H1 (cell line): ENCODE data around the gene PLD3. TPM values are rescaled to one million over a fixed set of nuclear protein-coding genes. Genes with fewer than 3 reads are reported as not detected.

Experiments
- CTCF ChIA-PET: fragments of 300-600 bp; sonication (Branson Sonifier 250); formaldehyde crosslinking; loops from one replicate; lab custom pipeline; 2021; ENCODE audit not compliant: partially characterized antibody; lab: Charles Lee
- POLR2A ChIA-PET: fragments of 300-600 bp; sonication (Branson Sonifier 250); formaldehyde crosslinking; loops from one replicate; lab custom pipeline; 2021; ENCODE audit warnings: inconsistent platforms; ENCODE audit not compliant: partially characterized antibody; lab: Charles Lee
- DNase-seq, 2 experiments: peaks; one replicate each; pipeline versions ENCODE4 v3.0.0 to v3.0.0-alpha.2; 2010 to 2022; ENCODE audit warnings: low spot score in 2 of 2, low read depth in 1 of 2, mixed read lengths in 1 of 2
- FAIRE-seq: peaks from 2 replicates; lab custom pipeline; 2011; peaks lifted over from hg19 to GRCh38; lab: Jason Lieb, UNC
- H2AFZ ChIP-seq: 2 replicates; pipeline ENCODE4 v1.8.1; 2012; ENCODE audit warnings: low read length, inconsistent platforms
- H2AK5ac ChIP-seq: 2 replicates; pipeline ENCODE4 v1.6.1; 2013; ENCODE audit warnings: low read depth, low read length
- H2BK120ac ChIP-seq: replicated peaks from 2 replicates; pipeline ENCODE3; 2013; ENCODE audit warnings: low read depth, low read length, inconsistent platforms
- H2BK12ac ChIP-seq: 2 replicates; pipeline ENCODE4 v1.6.1; 2013; ENCODE audit warnings: low read depth, low read length
- H2BK15ac ChIP-seq: 2 replicates; pipeline ENCODE4 v1.6.1; 2013; ENCODE audit warnings: low read length
- H2BK20ac ChIP-seq: 2 replicates; pipeline ENCODE4 v1.6.1; 2013; ENCODE audit warnings: low read length
- H2BK5ac ChIP-seq: 2 replicates; pipeline ENCODE4 v1.6.1; 2013; ENCODE audit warnings: low read depth, low read length
- H3K14ac ChIP-seq: 2 replicates; pipeline ENCODE4 v1.6.1; 2013; ENCODE audit warnings: inconsistent platforms; ENCODE audit not compliant: insufficient read length
- H3K18ac ChIP-seq: 2 replicates; pipeline ENCODE4 v1.6.1; 2013; ENCODE audit warnings: low read length; ENCODE audit errors: extremely low read depth
- H3K23ac ChIP-seq: 2 replicates; pipeline ENCODE4 v1.6.1; 2013; ENCODE audit warnings: inconsistent platforms; ENCODE audit not compliant: insufficient read length
- H3K23me2 ChIP-seq: 2 replicates; pipeline ENCODE4 v1.6.1; 2013; ENCODE audit warnings: low read depth, low read length
- H3K27ac ChIP-seq: 2 replicates; pipeline ENCODE4 v1.6.1; 2011; ENCODE audit warnings: low read depth, low read length, inconsistent platforms
- H3K27me3 ChIP-seq, 4 experiments: replicated peaks in 1 of 4; 1 replicate in 1 of 4; 2 replicates in 3 of 4; pipeline versions ENCODE4 v1.6.1 to v1.8.1; 2011 to 2013; ENCODE audit warnings: low read length in 3 of 4, mild to moderate bottlenecking in 3 of 4, inconsistent platforms in 2 of 4, mixed read lengths in 2 of 4, moderate library complexity in 1 of 4; ENCODE audit not compliant: control insufficient read depth in 3 of 4, insufficient read depth in 3 of 4; ENCODE audit errors: extremely low read depth in 1 of 4
- H3K36me3 ChIP-seq, 4 experiments: 2 replicates each; pipeline versions ENCODE4 v1.6.1 to v1.8.1; 2011 to 2013; ENCODE audit warnings: mild to moderate bottlenecking in 4 of 4, low read length in 3 of 4, moderate library complexity in 2 of 4, control low read depth in 1 of 4, inconsistent platforms in 1 of 4; ENCODE audit not compliant: insufficient read depth in 4 of 4, control insufficient read depth in 2 of 4
- H3K4ac ChIP-seq: replicated peaks from 2 replicates; pipeline ENCODE3; 2013; ENCODE audit warnings: low read length, low read depth, mixed read lengths, inconsistent platforms; ENCODE audit not compliant: insufficient read length
- H3K4me1 ChIP-seq, 4 experiments: replicated peaks in 1 of 4; 1 replicate in 1 of 4; 2 replicates in 3 of 4; pipeline versions ENCODE4 v1.6.1 to v1.8.1; 2011 to 2013; ENCODE audit warnings: low read length in 3 of 4, inconsistent platforms in 2 of 4, mixed read lengths in 1 of 4; ENCODE audit not compliant: insufficient read depth in 4 of 4, control insufficient read depth in 3 of 4
- H3K4me2 ChIP-seq, 2 experiments: 2 replicates each; pipeline versions ENCODE4 v1.6.1 to v1.8.1; 2011 to 2013; ENCODE audit warnings: low read depth in 2 of 2, low read length in 2 of 2, control low read depth in 1 of 2, inconsistent platforms in 1 of 2, mild to moderate bottlenecking in 1 of 2; ENCODE audit not compliant: insufficient read depth in 1 of 2
- H3K4me3 ChIP-seq, 4 experiments: fragments of 200-600, 300-600 bp in 1 of 4; sonication (generic), shearing (Covaris generic), sonication (Bioruptor Twin) in 1 of 4; 2 replicates each; pipeline versions ENCODE4 v1.5.1 to v1.8.1; 2011 to 2016; ENCODE audit warnings: low read length in 4 of 4, low read depth in 3 of 4, control low read depth in 2 of 4, inconsistent platforms in 2 of 4, mild to moderate bottlenecking in 2 of 4, mixed read lengths in 1 of 4, moderate library complexity in 1 of 4; ENCODE audit not compliant: insufficient read depth in 2 of 4; ENCODE audit errors: extremely low read depth in 1 of 4
- H3K56ac ChIP-seq: replicated peaks from 2 replicates; pipeline ENCODE3; 2013; ENCODE audit warnings: low read depth, mild to moderate bottlenecking, mixed read lengths, low read length, inconsistent platforms; ENCODE audit not compliant: insufficient read length
- H3K79me1 ChIP-seq: 2 replicates; pipeline ENCODE4 v1.6.1; 2013; ENCODE audit warnings: low read depth, low read length, control low read depth
- H3K79me2 ChIP-seq, 2 experiments: 2 replicates each; pipeline versions ENCODE4 v1.6.1 to v1.8.1; 2012 to 2013; ENCODE audit warnings: low read length in 2 of 2, mild to moderate bottlenecking in 2 of 2, inconsistent platforms in 1 of 2; ENCODE audit not compliant: insufficient read depth in 2 of 2, control insufficient read depth in 1 of 2
- H3K9ac ChIP-seq, 4 experiments: replicated peaks in 1 of 4; 1 replicate in 1 of 4; 2 replicates in 3 of 4; pipeline versions ENCODE4 v1.6.1 to v1.8.1; 2011 to 2013; ENCODE audit warnings: low read depth in 3 of 4, low read length in 3 of 4, control low read depth in 2 of 4, mild to moderate bottlenecking in 2 of 4, moderate library complexity in 2 of 4, inconsistent platforms in 1 of 4; ENCODE audit errors: extremely low read depth in 1 of 4
- H3K9me3 ChIP-seq, 2 experiments: 2 replicates each; pipeline versions ENCODE4 v1.6.1 to v1.8.1; 2012 to 2013; ENCODE audit warnings: mild to moderate bottlenecking in 2 of 2, moderate library complexity in 2 of 2, control low read depth in 1 of 2, inconsistent platforms in 1 of 2, low read depth in 1 of 2, low read length in 1 of 2, mixed read lengths in 1 of 2; ENCODE audit not compliant: insufficient read depth in 2 of 2
- H4K20me1 ChIP-seq, 2 experiments: replicated peaks in 1 of 2; 2 replicates each; pipeline versions ENCODE3 to v1.8.1; 2011 to 2013; ENCODE audit warnings: inconsistent platforms in 2 of 2, low read length in 2 of 2, mild to moderate bottlenecking in 1 of 2; ENCODE audit not compliant: insufficient read depth in 2 of 2, control insufficient read depth in 1 of 2
- H4K5ac ChIP-seq: 2 replicates; pipeline ENCODE4 v1.6.1; 2013; ENCODE audit warnings: low read length, low read depth, mixed read lengths, inconsistent platforms; ENCODE audit not compliant: insufficient read length
- H4K8ac ChIP-seq: 2 replicates; pipeline ENCODE4 v1.8.0; 2013; ENCODE audit warnings: mild to moderate bottlenecking, moderate library complexity, low read length, inconsistent platforms; ENCODE audit not compliant: insufficient read depth; ENCODE audit errors: extremely low read depth
- H4K91ac ChIP-seq: replicated peaks from 2 replicates; pipeline ENCODE3; 2013; ENCODE audit warnings: low read length, mixed read lengths, inconsistent platforms; ENCODE audit not compliant: insufficient read length
- KDM4A ChIP-seq: IDR thresholded peaks from one replicate; pipeline ENCODE4 v1.7.1; 2012; ENCODE audit warnings: low read depth, mild to moderate bottlenecking, moderate library complexity, low read length, inconsistent platforms; ENCODE audit not compliant: severe bottlenecking
- SIRT6 ChIP-seq: IDR thresholded peaks from one replicate; pipeline ENCODE4 v1.7.1; 2012; ENCODE audit warnings: low read length, inconsistent platforms
- ZNF274 ChIP-seq: IDR thresholded peaks from 2 replicates; pipeline ENCODE4 v1.7.0; 2012; ENCODE audit warnings: low read length, borderline replicate concordance; ENCODE audit errors: extremely low read depth
- WGBS, 2 experiments: shearing (Covaris generic) in 1 of 2; methylation state at CpG; one replicate each; pipeline versions ENCODE4 v1.1.6 to v1.1.7; 2013 to 2015; ENCODE audit warnings: low lambda C conversion rate in 2 of 2, mixed read lengths in 2 of 2, inconsistent platforms in 1 of 2, low coverage in 1 of 2, missing lambda C conversion rate in 1 of 2; ENCODE audit not compliant: insufficient replicate concordance in 2 of 2, insufficient coverage in 1 of 2, insufficient read length in 1 of 2; ENCODE audit errors: extremely low coverage in 1 of 2, missing lambda C conversion rate in 1 of 2; 5-methylcytosine and 5-hydroxymethylcytosine counted together
- polyA plus RNA-seq, 7 experiments: library from polyadenylated mRNA; depleted of rRNA in 3 of 7; stranded (reverse) in 5 of 7; unstranded in 2 of 7; fragments of >200 nt in 5 of 7; fragments of 200-250 nt in 2 of 7; gene quantifications; 1 replicate in 5 of 7; 2 replicates in 1 of 7; 4 replicates in 1 of 7; pipeline versions ENCODE4 v1.2.1 to v1.2.3, GENCODE V29; 2011 to 2013; ENCODE audit warnings: missing spikeins in 2 of 7, mixed read lengths in 2 of 7
- total RNA-seq: library from RNA; stranded (reverse); fragmentation: NEBNext Ultra II Directional; extraction: Animal tissue kit (Norgen Biotek cat#: 25700); gene quantifications from 2 replicates; pipeline ENCODE4 v1.2.1, GENCODE V29; 2021
- TF ChIP-seq, protein P1 (sequence below), 3 experiments: IDR thresholded peaks; 1 replicate in 2 of 3; 2 replicates in 1 of 3; pipeline versions ENCODE4 v1.5.1 to v1.6.1; 2011; ENCODE audit warnings: low read length in 3 of 3, mild to moderate bottlenecking in 3 of 3, inconsistent platforms in 2 of 3, low read depth in 1 of 3, moderate library complexity in 1 of 3; ENCODE audit not compliant: insufficient read depth in 1 of 3; ENCODE audit errors: control extremely low read depth in 1 of 3

Gene PLD3
- total and polyA plus RNA-seq, 2 of the 8 experiments (the other 6 are each of a cell fraction or from before 2014, with no cell fraction given): 180 to 543 TPM

DNA sequence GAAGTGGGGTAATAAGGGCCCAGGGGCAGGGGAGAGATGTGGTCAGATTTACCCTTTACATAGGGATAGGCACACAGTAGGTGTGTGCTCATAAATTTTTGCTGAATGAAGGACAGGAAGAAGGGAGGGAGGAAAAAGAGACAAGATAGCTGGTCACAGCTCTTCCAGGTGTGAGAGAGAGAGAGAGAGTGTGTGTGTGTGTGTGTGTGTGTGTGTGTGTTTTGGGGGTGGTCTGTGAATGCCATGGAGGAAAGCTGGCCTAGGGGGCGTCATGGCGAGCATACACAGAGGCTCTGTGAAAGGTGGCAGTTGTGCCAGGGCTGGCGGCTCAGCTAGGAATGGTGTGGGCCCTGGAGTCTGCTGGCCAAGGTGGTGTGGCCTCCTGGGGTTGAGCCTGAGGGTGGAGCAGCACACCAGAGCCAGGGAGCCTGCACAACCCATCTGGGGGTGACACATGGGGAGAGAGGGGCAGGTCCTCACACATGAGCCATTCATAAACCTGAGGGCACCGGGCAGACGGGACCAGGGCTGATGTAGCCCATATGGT is 70.6 kb downstream of the PLD3 start:
- Histone ChIP-seq H2AFZ (no peak overlapping the region), H4K91ac (no peak overlapping the region), H3K27me3 (no peaks in the 10 kb centered on the region; a peak in 1 of 7 replicates), H2BK15ac (no peak overlapping the region), H3K4me1 (peaks cover 3 to 12% (median 7%) of the 10 kb centered on the region in 4 experiments; a peak in 5 of 7 replicates), H4K20me1 (no peaks in the 10 kb centered on the region), H2BK5ac (0 out of 2 replicates have a peak overlapping the region, but pooled peaks have one; percentile 60), H3K79me2 (no peaks in the 10 kb centered on the region), H2BK120ac (no peak overlapping the region), H3K18ac (no peak overlapping the region), H2AK5ac (no peak overlapping the region), H4K8ac (no peak overlapping the region), H3K56ac (no peak overlapping the region), H4K5ac (no peak overlapping the region), H3K27ac (no peak overlapping the region), H3K36me3 (peaks cover 0 to 2% (median 0%) of the 10 kb centered on the region in 4 experiments; a peak in 2 of 8 replicates), H2BK12ac (no peak overlapping the region), H2BK20ac (no peak overlapping the region), H3K79me1 (no peaks in the 10 kb centered on the region), H3K23ac (no peak overlapping the region), H3K23me2 (peaks cover 3% of the 10 kb centered on the region; the same call in 1 of the 2 replicates), H3K4ac (no peak overlapping the region), H3K14ac (no peak overlapping the region), H3K4me3 (no peak overlapping the region), H3K9me3 (no peaks in the 10 kb centered on the region), H3K4me2 (no peak overlapping the region), H3K9ac (no peak overlapping the region)
- TF ChIP-seq ZNF274 (no peak), SIRT6 (no peak), KDM4A (no peak)
- TF ChIP-seq, protein P1, sequence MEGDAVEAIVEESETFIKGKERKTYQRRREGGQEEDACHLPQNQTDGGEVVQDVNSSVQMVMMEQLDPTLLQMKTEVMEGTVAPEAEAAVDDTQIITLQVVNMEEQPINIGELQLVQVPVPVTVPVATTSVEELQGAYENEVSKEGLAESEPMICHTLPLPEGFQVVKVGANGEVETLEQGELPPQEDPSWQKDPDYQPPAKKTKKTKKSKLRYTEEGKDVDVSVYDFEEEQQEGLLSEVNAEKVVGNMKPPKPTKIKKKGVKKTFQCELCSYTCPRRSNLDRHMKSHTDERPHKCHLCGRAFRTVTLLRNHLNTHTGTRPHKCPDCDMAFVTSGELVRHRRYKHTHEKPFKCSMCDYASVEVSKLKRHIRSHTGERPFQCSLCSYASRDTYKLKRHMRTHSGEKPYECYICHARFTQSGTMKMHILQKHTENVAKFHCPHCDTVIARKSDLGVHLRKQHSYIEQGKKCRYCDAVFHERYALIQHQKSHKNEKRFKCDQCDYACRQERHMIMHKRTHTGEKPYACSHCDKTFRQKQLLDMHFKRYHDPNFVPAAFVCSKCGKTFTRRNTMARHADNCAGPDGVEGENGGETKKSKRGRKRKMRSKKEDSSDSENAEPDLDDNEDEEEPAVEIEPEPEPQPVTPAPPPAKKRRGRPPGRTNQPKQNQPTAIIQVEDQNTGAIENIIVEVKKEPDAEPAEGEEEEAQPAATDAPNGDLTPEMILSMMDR (IDR thresholded peaks at IDR 0.05; ENCODE audit: control extremely low read depth in 1 of 3, insufficient read depth in 1 of 3, low read depth in 1 of 3, low read length in 3 of 3): peak in 1 of 3 experiments; percentile 8; a peak in 1 of 4 replicates
- CTCF ChIA-PET: interaction anchor here (0.8 to 4.4 kb wide), 8 partner anchors 10 to 114 kb away, joined by 3 to 41 read pairs (median 6); partner anchors contain the start of genes BLVRB and SPTBN4
- 75% methylated on average over 5 of the region's 5 CpGs; no CpG with 5 or more reads in 1 of the 2 experiments for WGBS, 2 experiments
- FAIRE-seq (no peak), DNase-seq (no peak)
- POLR2A ChIA-PET: interaction anchor here (1.5 to 3.3 kb wide), 5 partner anchors 11 to 24 kb away, joined by 4 to 18 read pairs (median 10); partner anchors contain the start of gene SERTAD3
